Stimulated activated CD8-positive, alpha-beta memory T cell treated with anti-CD3 and anti-CD28 coated beads, Interleukin-7, amount 100 ng/mL, for 24 hours (primary cell): Measurements from ENCODE around the gene PRKCSH.
"Not testable (repeated sequence)": the region's sequence is repeated elsewhere in the genome, so short reads cannot be mapped to it uniquely, and the experiment has no call there.

Source experiments
- DNase-seq: peaks from one replicate; pipeline ENCODE4 v3.0.0-alpha.2; 2020; ENCODE audit warnings: low read depth

PRKCSH gene

DNA sequence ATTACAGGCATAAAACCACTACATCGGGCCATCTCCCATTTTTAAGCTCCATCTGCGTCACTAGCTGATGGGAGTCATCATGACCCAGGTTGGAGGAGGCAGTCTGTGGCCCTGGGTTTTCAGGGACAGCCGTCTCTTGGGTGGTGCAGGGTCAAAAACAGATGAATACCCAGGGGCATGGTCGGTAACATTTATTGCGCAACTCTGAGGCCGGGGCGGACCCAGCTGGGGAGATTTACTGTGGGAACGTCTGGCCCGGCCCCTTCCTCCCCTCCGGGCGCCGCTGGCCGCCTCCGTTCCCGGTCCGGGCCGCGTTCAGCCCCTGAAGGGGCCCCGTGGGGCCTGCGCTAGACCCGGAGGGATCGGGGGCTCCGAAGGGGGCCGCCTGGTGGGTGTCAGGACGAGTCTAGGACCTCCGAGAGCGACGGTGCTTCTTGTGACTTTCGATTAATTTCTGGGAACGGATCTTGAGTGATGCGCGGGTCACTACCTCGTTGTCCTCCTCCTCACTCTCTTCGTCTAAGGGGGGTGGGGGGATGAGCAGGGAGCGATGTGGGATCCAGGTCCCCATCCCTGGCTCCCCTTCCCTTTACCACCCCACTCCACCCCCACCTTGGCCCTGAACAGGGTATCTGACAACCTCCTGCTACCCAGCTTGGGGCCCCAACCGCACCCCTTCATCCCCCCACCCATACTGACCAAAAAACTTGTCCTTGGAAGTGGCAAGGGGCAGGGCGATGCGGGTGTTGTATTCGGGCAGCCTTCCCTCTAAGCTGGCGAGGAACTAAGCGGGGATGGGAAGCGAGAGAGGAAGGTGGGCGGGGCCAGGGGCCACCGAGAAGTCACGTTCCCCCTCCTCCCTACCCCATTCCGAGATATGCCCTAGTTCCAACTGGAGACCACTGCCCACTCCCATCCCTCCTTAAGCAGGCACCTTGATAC, 14.7 kb upstream of the PRKCSH start:
- no peak for DNase-seq

GRCh38 chr19:11421371-11422098, 13.9 kb upstream of the PRKCSH start:
- DNase-seq = peak; percentile 21

DNA sequence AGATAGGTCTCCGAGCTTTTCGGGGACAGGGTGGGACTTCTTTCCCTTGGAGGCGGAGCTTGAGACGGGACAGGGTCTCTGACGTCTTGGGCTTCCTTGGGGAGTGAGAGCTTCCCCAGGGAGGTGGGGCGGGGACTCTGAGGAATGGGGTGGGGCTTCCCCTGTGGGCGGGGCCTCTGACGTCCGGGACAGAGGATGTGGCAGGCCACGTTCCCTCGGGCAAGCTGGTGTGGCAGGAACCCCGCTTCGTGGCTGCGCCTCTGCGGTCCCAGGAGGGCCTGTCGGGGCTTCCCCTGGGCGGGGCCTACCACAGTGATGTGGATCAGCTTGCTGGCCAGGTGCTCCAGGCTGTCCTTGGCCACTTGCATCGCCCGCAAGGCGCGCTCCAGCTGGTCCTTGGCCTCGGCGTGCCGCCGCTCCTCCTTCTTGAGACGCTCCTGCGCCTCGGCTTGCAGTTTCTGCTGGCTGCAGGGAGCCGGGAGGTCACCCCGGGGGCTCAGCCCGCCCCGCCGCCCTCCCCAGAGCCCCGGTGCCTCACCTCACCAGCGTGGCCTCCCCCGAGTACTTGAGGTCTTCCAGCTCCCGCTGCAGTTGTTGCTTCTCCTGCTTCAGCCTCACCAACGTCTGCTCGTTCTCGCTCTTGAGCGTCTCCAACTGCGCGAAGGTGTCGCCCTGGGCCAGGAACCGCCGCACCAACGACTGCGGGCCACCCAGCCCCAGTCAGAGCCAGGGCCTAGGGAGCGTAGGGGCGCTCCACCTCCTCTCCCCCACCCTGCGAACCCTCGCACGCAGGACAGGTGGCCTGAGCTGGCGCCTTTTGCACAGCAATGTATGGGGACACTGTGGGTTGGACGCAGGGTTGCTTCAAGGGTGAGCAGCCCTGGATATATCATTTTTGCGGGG, 13.0 kb upstream of the PRKCSH start:
- DNase-seq = peak; percentile 35

- no peak for DNase-seq
These were observed 12.2 kb upstream of the PRKCSH start for GRCh38 chr19:11423164-11423790.

DNA sequence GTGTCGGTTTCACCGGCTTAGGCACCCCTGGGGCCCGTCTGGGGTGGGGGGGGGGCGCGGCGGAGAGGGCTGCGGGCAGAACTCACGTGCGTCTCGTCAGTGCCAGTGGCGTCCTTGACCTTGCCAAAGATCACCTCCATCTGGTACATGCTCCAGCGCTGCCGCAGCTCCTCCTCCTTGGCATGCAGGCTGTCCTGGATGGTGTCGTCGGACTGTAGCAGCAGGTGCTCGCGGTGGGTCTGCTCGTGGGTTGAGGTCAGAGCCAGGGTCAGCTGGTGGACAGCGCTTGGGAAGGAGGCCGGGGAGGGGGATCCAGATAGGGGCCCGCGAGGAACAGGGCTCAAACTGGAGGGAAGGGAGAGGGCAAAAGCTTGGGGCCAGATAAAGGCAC, 11.6 kb upstream of the PRKCSH start:
- no peak for DNase-seq

- no peak for DNase-seq
These were observed 9.5 kb upstream of the PRKCSH start for GRCh38 chr19:11425719-11426457.

DNA sequence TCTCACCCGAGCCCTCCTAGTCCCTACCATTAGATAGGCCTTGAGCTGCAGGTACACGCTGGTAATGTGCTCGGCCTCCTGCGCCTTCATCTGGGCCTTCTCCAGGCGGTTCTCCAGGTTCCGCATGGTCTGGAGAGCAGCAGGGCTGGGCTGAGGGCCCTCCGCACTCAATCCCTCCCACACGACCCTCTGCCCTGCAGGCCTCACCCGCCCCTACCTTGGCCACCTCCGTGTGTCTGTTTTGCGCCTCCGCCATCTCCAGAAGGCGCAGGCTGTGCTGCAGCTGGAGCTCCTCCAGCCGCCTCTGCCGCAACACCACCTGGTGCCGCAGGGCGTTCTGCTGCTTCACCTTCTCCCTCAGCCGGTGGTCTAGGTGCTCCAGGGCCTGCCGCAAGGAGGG, 8.8 kb upstream of the PRKCSH start:
- DNase-seq = no peak

DNA sequence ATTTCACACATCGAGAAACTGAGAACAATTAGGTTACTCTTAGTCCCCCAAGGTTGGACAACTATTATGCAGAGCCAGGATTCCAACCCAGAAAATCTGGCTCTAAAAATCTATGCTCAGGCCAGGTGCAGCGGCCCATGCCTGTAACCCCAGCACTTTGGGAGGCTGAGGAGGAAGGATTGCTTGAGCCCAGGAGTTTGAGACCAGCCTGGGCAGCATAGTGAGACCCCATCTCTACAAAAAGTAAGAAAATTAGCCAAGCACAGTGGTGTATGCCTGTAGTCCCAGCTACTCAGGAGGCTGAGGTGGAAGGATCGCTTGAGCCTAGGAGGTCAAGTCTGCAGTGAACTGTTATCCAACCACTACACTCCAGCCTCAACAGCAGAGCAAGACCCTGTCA, 1.9 kb upstream of the PRKCSH start:
- not testable (repeated sequence) for DNase-seq

DNA sequence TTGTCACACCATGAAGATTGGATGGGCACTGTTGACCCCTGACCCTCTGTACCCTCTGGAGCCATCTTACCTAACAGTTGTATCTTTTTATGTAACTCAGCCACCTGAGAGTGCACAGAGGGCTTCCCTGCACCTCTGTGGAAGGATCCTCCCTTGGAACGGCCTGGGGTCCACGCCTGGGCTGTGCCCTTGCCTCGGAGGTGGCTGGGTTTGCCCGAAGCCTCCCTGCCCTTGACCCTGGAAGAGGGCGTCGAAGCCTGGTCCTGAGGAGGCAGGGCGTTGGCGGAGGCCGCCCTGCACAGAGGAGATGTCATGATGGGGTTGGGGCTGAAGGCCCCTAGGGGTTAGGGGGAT, 755 bp upstream of the PRKCSH start:
- no peak for DNase-seq

DNA sequence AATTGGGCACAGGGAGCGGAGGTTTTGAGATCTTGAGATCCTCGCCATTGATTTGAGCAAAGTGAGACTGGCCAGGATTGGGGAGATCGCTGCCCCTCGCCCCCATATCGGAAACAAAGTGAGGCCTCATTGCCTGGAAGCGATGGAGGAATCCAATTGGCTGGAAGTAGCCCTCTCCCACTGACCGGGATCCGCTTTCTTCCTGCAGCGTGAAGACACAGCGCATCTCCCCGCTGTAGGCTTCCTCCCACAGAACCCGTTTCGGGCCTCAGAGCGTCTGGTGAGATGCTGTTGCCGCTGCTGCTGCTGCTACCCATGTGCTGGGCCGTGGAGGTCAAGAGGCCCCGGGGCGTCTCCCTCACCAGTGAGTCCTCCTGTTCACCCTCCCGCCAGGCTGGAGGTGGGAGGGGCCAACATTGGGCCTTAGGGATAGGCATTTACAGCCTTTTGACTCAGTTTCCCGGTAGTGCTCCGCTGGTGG, 438 bp downstream of the PRKCSH start:
- DNase-seq = no peak

GRCh38 chr19:11437955-11438354, 2.5 kb downstream of the PRKCSH start:
- no peak for DNase-seq

GRCh38 chr19:11444059-11444458, 8.6 kb downstream of the PRKCSH start:
- no peak for DNase-seq

DNA sequence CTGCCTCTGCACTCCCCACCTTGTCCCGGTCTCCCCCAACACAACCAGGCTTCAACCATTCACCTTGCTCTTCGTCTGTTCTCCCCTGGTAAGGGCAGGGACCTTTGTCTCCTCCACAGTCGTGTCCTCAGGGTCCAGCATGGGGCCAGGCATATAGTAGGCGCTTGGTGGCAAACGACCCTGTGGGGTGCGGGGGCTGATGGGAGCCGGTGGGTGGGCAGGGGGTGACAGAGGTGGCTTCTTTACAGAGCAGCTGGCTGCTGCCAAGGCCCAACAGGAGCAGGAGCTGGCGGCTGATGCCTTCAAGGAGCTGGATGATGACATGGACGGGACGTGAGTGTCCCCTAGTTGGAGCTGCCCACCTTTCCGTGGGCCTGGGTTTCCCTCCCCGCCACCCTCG, 9.7 kb downstream of the PRKCSH start:
- no peak for DNase-seq

DNA sequence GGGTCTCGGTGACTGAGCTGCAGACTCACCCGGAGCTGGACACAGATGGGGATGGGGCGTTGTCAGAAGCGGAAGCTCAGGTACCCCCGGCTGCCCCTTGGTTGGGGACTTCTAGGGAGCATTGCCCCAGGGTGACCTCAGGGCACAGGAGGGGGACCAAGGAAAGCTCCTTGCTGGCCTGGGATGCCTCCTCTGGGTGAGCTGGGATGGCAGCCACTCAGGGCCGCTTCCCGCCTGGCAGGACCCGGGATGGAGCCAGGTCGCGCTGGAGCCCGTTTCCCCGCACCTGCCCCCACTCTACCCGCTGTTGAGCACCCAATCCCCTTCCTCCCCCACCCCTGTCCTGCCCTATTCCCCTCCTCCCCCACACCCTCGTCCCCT, 10.8 kb downstream of the PRKCSH start:
- DNase-seq = no peak

- DNase-seq = peak; percentile 21
These were observed 11.3 kb downstream of the PRKCSH start for GRCh38 chr19:11446652-11447301.

- no peak for DNase-seq
These were observed 12.2 kb downstream of the PRKCSH start for GRCh38 chr19:11447347-11448262.

GRCh38 chr19:11448410-11448809, 13.0 kb downstream of the PRKCSH start:
- DNase-seq = no peak

- no peak for DNase-seq
These were observed 13.6 kb downstream of the PRKCSH start for GRCh38 chr19:11448923-11449554.
